Thoracic aorta (tissue), 2 donors: ENCODE measurements around the gene CD200R1L. TPM values are rescaled to one million over a fixed set of nuclear protein-coding genes. Genes with fewer than 3 reads are reported as not detected.

Experiments
- ATAC-seq: fragments of 150-250 bp; one replicate; pipeline ENCODE4 v1.8.0; 2017; ENCODE audit warnings: low read depth; ENCODE audit not compliant: insufficient number of reproducible peaks, low FRiP score
- DNase-seq: peaks from one replicate; pipeline ENCODE4 v3.0.0-alpha.2; 2020; ENCODE audit warnings: low spot score
- H3K27ac ChIP-seq, 2 donors: fragments of 200-600 bp; sonication (generic); 1 replicate in 1 of 2; 2 replicates in 1 of 2; pipeline ENCODE4 v1.5.1; 2016; ENCODE audit warnings: mild to moderate bottlenecking in 2 of 2, moderate library complexity in 2 of 2
- H3K27me3 ChIP-seq: fragments of 200-600 bp; sonication (generic); replicated peaks from 2 replicates; pipeline ENCODE4 v1.6.0; 2016; ENCODE audit warnings: mild to moderate bottlenecking; ENCODE audit not compliant: insufficient read depth
- H3K36me3 ChIP-seq: fragments of 200-600 bp; sonication (generic); one replicate; pipeline ENCODE4 v1.5.1; 2016
- H3K4me1 ChIP-seq, 2 donors: fragments of 200-600 bp; sonication (generic); 1 replicate in 1 of 2; 2 replicates in 1 of 2; pipeline versions ENCODE4 v1.5.1 to v1.6.0; 2016; ENCODE audit warnings: low read depth in 2 of 2, mild to moderate bottlenecking in 1 of 2; ENCODE audit not compliant: control insufficient read depth in 1 of 2
- H3K4me3 ChIP-seq: fragments of 200-600 bp; sonication (generic); 2 replicates; pipeline ENCODE4 v1.5.1; 2016; ENCODE audit warnings: mild to moderate bottlenecking
- H3K9me3 ChIP-seq: fragments of 200-600 bp; sonication (generic); 2 replicates; pipeline ENCODE4 v1.5.1; 2016
- CTCF ChIP-seq: fragments of 200-600 bp; sonication (generic); IDR thresholded peaks from one replicate; pipeline ENCODE4 v1.5.1; 2019; ENCODE audit warnings: antibody characterized with exemption
- total RNA-seq, 2 donors: library from RNA; depleted of rRNA; stranded (reverse); fragments of >200 nt; gene quantifications; one replicate each; pipeline versions ENCODE4 v1.1.0 to v1.2.3, GENCODE V29; 2016

Gene CD200R1L
- total RNA-seq, 2 donors from 2014 or later = not detected

- peaks cover 33 to 43% of the 10 kb centered on the region in 2 donors for H3K4me1 ChIP-seq
- H3K27me3 ChIP-seq = no peaks in the 10 kb centered on the region
- ATAC-seq (no peak), DNase-seq (no peak)
- H3K36me3 ChIP-seq = no peaks in the 10 kb centered on the region
- no peak for TF ChIP-seq CTCF
- H3K4me3 ChIP-seq = no peak overlapping the region
- H3K9me3 ChIP-seq = no peaks in the 10 kb centered on the region
- no peak overlapping the region for H3K27ac ChIP-seq
Observed at GRCh38 chr3:112778353-112778948, 68.2 kb downstream of the CD200R1L start.

- DNase-seq = no peak
- Histone ChIP-seq H3K9me3 (no peaks in the 10 kb centered on the region), H3K4me3 (no peak overlapping the region), H3K27me3 (no peaks in the 10 kb centered on the region), H3K27ac (no peak overlapping the region), H3K36me3 (no peaks in the 10 kb centered on the region), H3K4me1 (peaks cover 33 to 43% of the 10 kb centered on the region in 2 donors)
- ATAC-seq = no peak
- no peak for TF ChIP-seq CTCF
Observed at GRCh38 chr3:112777811-112778210, 68.9 kb downstream of the CD200R1L start.

GRCh38 chr3:112776836-112777235 is 69.8 kb downstream of the CD200R1L start:
- ATAC-seq (no peak), DNase-seq (no peak)
- no peak overlapping the region for H3K27ac ChIP-seq
- H3K9me3 ChIP-seq = no peaks in the 10 kb centered on the region
- no peak overlapping the region for H3K4me3 ChIP-seq
- peaks cover 33 to 43% of the 10 kb centered on the region in 2 donors for H3K4me1 ChIP-seq
- TF ChIP-seq CTCF = no peak
- no peaks in the 10 kb centered on the region for H3K36me3 ChIP-seq
- no peaks in the 10 kb centered on the region for H3K27me3 ChIP-seq

GRCh38 chr3:112776000-112776399 is 70.7 kb downstream of the CD200R1L start:
- no peak overlapping the region for H3K27ac ChIP-seq
- H3K4me3 ChIP-seq = no peak overlapping the region
- H3K9me3 ChIP-seq = no peaks in the 10 kb centered on the region
- H3K4me1 ChIP-seq = peaks cover 32 to 43% of the 10 kb centered on the region in 2 donors
- no peaks in the 10 kb centered on the region for H3K27me3 ChIP-seq
- DNase-seq = no peak
- no peak for TF ChIP-seq CTCF
- no peak for ATAC-seq
- H3K36me3 ChIP-seq = no peaks in the 10 kb centered on the region

- no peak for ATAC-seq
- H3K36me3 ChIP-seq = no peaks in the 10 kb centered on the region
Observed at GRCh38 chr3:112775011-112775742, 71.5 kb downstream of the CD200R1L start.

More at GRCh38 chr3:112775011-112775742, 71.5 kb downstream of the CD200R1L start:
- no peaks in the 10 kb centered on the region for H3K9me3 ChIP-seq
- no peak overlapping the region for H3K4me3 ChIP-seq
- H3K27ac ChIP-seq = peak overlapping the region in 1 of 2 donors; percentile 5
- H3K4me1 ChIP-seq = peaks cover 26 to 43% of the 10 kb centered on the region in 2 donors
- no peaks in the 10 kb centered on the region for H3K27me3 ChIP-seq
- no peak for TF ChIP-seq CTCF
- DNase-seq = no peak
